H1 (cell line): ENCODE measurements around the gene UVRAG. TPM values are rescaled to one million over a fixed set of nuclear protein-coding genes. Genes with fewer than 3 reads are reported as not detected.
A peak's percentile ranks its signal among the peaks of the same experiment; 100 is the strongest.

ENCODE experiments used
- CTCF ChIA-PET: fragments of 300-600 bp; sonication (Branson Sonifier 250); formaldehyde crosslinking; loops from one replicate; lab custom pipeline; 2021; ENCODE audit not compliant: partially characterized antibody; lab: Charles Lee
- POLR2A ChIA-PET: fragments of 300-600 bp; sonication (Branson Sonifier 250); formaldehyde crosslinking; loops from one replicate; lab custom pipeline; 2021; ENCODE audit warnings: inconsistent platforms; ENCODE audit not compliant: partially characterized antibody; lab: Charles Lee
- DNase-seq, 2 experiments: peaks; one replicate each; pipeline versions ENCODE4 v3.0.0 to v3.0.0-alpha.2; 2010 to 2022; ENCODE audit warnings: low spot score in 2 of 2, low read depth in 1 of 2, mixed read lengths in 1 of 2
- FAIRE-seq: peaks from 2 replicates; lab custom pipeline; 2011; peaks lifted over from hg19 to GRCh38; lab: Jason Lieb, UNC
- H2AFZ ChIP-seq: 2 replicates; pipeline ENCODE4 v1.8.1; 2012; ENCODE audit warnings: low read length, inconsistent platforms
- H2AK5ac ChIP-seq: 2 replicates; pipeline ENCODE4 v1.6.1; 2013; ENCODE audit warnings: low read depth, low read length
- H2BK120ac ChIP-seq: replicated peaks from 2 replicates; pipeline ENCODE3; 2013; ENCODE audit warnings: low read depth, low read length, inconsistent platforms
- H2BK12ac ChIP-seq: 2 replicates; pipeline ENCODE4 v1.6.1; 2013; ENCODE audit warnings: low read depth, low read length
- H2BK15ac ChIP-seq: 2 replicates; pipeline ENCODE4 v1.6.1; 2013; ENCODE audit warnings: low read length
- H2BK20ac ChIP-seq: 2 replicates; pipeline ENCODE4 v1.6.1; 2013; ENCODE audit warnings: low read length
- H2BK5ac ChIP-seq: 2 replicates; pipeline ENCODE4 v1.6.1; 2013; ENCODE audit warnings: low read depth, low read length
- H3K14ac ChIP-seq: 2 replicates; pipeline ENCODE4 v1.6.1; 2013; ENCODE audit warnings: inconsistent platforms; ENCODE audit not compliant: insufficient read length
- H3K18ac ChIP-seq: 2 replicates; pipeline ENCODE4 v1.6.1; 2013; ENCODE audit warnings: low read length; ENCODE audit errors: extremely low read depth
- H3K23ac ChIP-seq: 2 replicates; pipeline ENCODE4 v1.6.1; 2013; ENCODE audit warnings: inconsistent platforms; ENCODE audit not compliant: insufficient read length
- H3K23me2 ChIP-seq: 2 replicates; pipeline ENCODE4 v1.6.1; 2013; ENCODE audit warnings: low read depth, low read length
- H3K27ac ChIP-seq: 2 replicates; pipeline ENCODE4 v1.6.1; 2011; ENCODE audit warnings: low read depth, low read length, inconsistent platforms
- H3K27me3 ChIP-seq, 4 experiments: replicated peaks in 1 of 4; 1 replicate in 1 of 4; 2 replicates in 3 of 4; pipeline versions ENCODE4 v1.6.1 to v1.8.1; 2011 to 2013; ENCODE audit warnings: low read length in 3 of 4, mild to moderate bottlenecking in 3 of 4, inconsistent platforms in 2 of 4, mixed read lengths in 2 of 4, moderate library complexity in 1 of 4; ENCODE audit not compliant: control insufficient read depth in 3 of 4, insufficient read depth in 3 of 4; ENCODE audit errors: extremely low read depth in 1 of 4
- H3K36me3 ChIP-seq, 4 experiments: 2 replicates each; pipeline versions ENCODE4 v1.6.1 to v1.8.1; 2011 to 2013; ENCODE audit warnings: mild to moderate bottlenecking in 4 of 4, low read length in 3 of 4, moderate library complexity in 2 of 4, control low read depth in 1 of 4, inconsistent platforms in 1 of 4; ENCODE audit not compliant: insufficient read depth in 4 of 4, control insufficient read depth in 2 of 4
- H3K4ac ChIP-seq: replicated peaks from 2 replicates; pipeline ENCODE3; 2013; ENCODE audit warnings: low read length, low read depth, mixed read lengths, inconsistent platforms; ENCODE audit not compliant: insufficient read length
- H3K4me1 ChIP-seq, 4 experiments: replicated peaks in 1 of 4; 1 replicate in 1 of 4; 2 replicates in 3 of 4; pipeline versions ENCODE4 v1.6.1 to v1.8.1; 2011 to 2013; ENCODE audit warnings: low read length in 3 of 4, inconsistent platforms in 2 of 4, mixed read lengths in 1 of 4; ENCODE audit not compliant: insufficient read depth in 4 of 4, control insufficient read depth in 3 of 4
- H3K4me2 ChIP-seq, 2 experiments: 2 replicates each; pipeline versions ENCODE4 v1.6.1 to v1.8.1; 2011 to 2013; ENCODE audit warnings: low read depth in 2 of 2, low read length in 2 of 2, control low read depth in 1 of 2, inconsistent platforms in 1 of 2, mild to moderate bottlenecking in 1 of 2; ENCODE audit not compliant: insufficient read depth in 1 of 2
- H3K4me3 ChIP-seq, 4 experiments: fragments of 200-600, 300-600 bp in 1 of 4; sonication (generic), shearing (Covaris generic), sonication (Bioruptor Twin) in 1 of 4; 2 replicates each; pipeline versions ENCODE4 v1.5.1 to v1.8.1; 2011 to 2016; ENCODE audit warnings: low read length in 4 of 4, low read depth in 3 of 4, control low read depth in 2 of 4, inconsistent platforms in 2 of 4, mild to moderate bottlenecking in 2 of 4, mixed read lengths in 1 of 4, moderate library complexity in 1 of 4; ENCODE audit not compliant: insufficient read depth in 2 of 4; ENCODE audit errors: extremely low read depth in 1 of 4
- H3K56ac ChIP-seq: replicated peaks from 2 replicates; pipeline ENCODE3; 2013; ENCODE audit warnings: low read depth, mild to moderate bottlenecking, mixed read lengths, low read length, inconsistent platforms; ENCODE audit not compliant: insufficient read length
- H3K79me1 ChIP-seq: 2 replicates; pipeline ENCODE4 v1.6.1; 2013; ENCODE audit warnings: low read depth, low read length, control low read depth
- H3K79me2 ChIP-seq, 2 experiments: 2 replicates each; pipeline versions ENCODE4 v1.6.1 to v1.8.1; 2012 to 2013; ENCODE audit warnings: low read length in 2 of 2, mild to moderate bottlenecking in 2 of 2, inconsistent platforms in 1 of 2; ENCODE audit not compliant: insufficient read depth in 2 of 2, control insufficient read depth in 1 of 2
- H3K9ac ChIP-seq, 4 experiments: replicated peaks in 1 of 4; 1 replicate in 1 of 4; 2 replicates in 3 of 4; pipeline versions ENCODE4 v1.6.1 to v1.8.1; 2011 to 2013; ENCODE audit warnings: low read depth in 3 of 4, low read length in 3 of 4, control low read depth in 2 of 4, mild to moderate bottlenecking in 2 of 4, moderate library complexity in 2 of 4, inconsistent platforms in 1 of 4; ENCODE audit errors: extremely low read depth in 1 of 4
- H3K9me3 ChIP-seq, 2 experiments: 2 replicates each; pipeline versions ENCODE4 v1.6.1 to v1.8.1; 2012 to 2013; ENCODE audit warnings: mild to moderate bottlenecking in 2 of 2, moderate library complexity in 2 of 2, control low read depth in 1 of 2, inconsistent platforms in 1 of 2, low read depth in 1 of 2, low read length in 1 of 2, mixed read lengths in 1 of 2; ENCODE audit not compliant: insufficient read depth in 2 of 2
- H4K20me1 ChIP-seq, 2 experiments: replicated peaks in 1 of 2; 2 replicates each; pipeline versions ENCODE3 to v1.8.1; 2011 to 2013; ENCODE audit warnings: inconsistent platforms in 2 of 2, low read length in 2 of 2, mild to moderate bottlenecking in 1 of 2; ENCODE audit not compliant: insufficient read depth in 2 of 2, control insufficient read depth in 1 of 2
- H4K5ac ChIP-seq: 2 replicates; pipeline ENCODE4 v1.6.1; 2013; ENCODE audit warnings: low read length, low read depth, mixed read lengths, inconsistent platforms; ENCODE audit not compliant: insufficient read length
- H4K8ac ChIP-seq: 2 replicates; pipeline ENCODE4 v1.8.0; 2013; ENCODE audit warnings: mild to moderate bottlenecking, moderate library complexity, low read length, inconsistent platforms; ENCODE audit not compliant: insufficient read depth; ENCODE audit errors: extremely low read depth
- H4K91ac ChIP-seq: replicated peaks from 2 replicates; pipeline ENCODE3; 2013; ENCODE audit warnings: low read length, mixed read lengths, inconsistent platforms; ENCODE audit not compliant: insufficient read length
- ATF3 ChIP-seq: IDR thresholded peaks from 2 replicates; pipeline ENCODE4 v1.6.1; 2011; ENCODE audit warnings: low read depth, mild to moderate bottlenecking, low read length; ENCODE audit not compliant: insufficient read depth
- BACH1 ChIP-seq: IDR thresholded peaks from 2 replicates; pipeline ENCODE4 v1.6.1; 2012; ENCODE audit warnings: low read length, improper control_type of control experiment
- EGR1 ChIP-seq: IDR thresholded peaks from 2 replicates; pipeline ENCODE4 v1.6.1; 2011; ENCODE audit warnings: low read depth, low read length, borderline replicate concordance
- HDAC2 ChIP-seq, 2 experiments: fragments of 300-600 bp in 1 of 2; sonication (generic) in 1 of 2; IDR thresholded peaks; 2 replicates each; pipeline ENCODE4 v1.6.1; 2011 to 2012; ENCODE audit warnings: low read depth in 2 of 2, low read length in 2 of 2, mild to moderate bottlenecking in 2 of 2, moderate library complexity in 2 of 2, borderline replicate concordance in 1 of 2, inconsistent platforms in 1 of 2
- POLR2AphosphoS5 ChIP-seq: IDR thresholded peaks from 2 replicates; pipeline ENCODE4 v1.6.1; 2011; ENCODE audit warnings: low read depth, low read length
- RAD21 ChIP-seq, 2 experiments: IDR thresholded peaks in 1 of 2; conservative IDR thresholded peaks in 1 of 2; 2 replicates each; pipeline ENCODE4 v1.6.1; 2011; ENCODE audit warnings: low read depth in 2 of 2, low read length in 2 of 2, improper control_type of control experiment in 1 of 2, inconsistent platforms in 1 of 2, mild to moderate bottlenecking in 1 of 2, moderate library complexity in 1 of 2
- ZNF274 ChIP-seq: IDR thresholded peaks from 2 replicates; pipeline ENCODE4 v1.7.0; 2012; ENCODE audit warnings: low read length, borderline replicate concordance; ENCODE audit errors: extremely low read depth
- WGBS, 2 experiments: shearing (Covaris generic) in 1 of 2; methylation state at CpG; one replicate each; pipeline versions ENCODE4 v1.1.6 to v1.1.7; 2013 to 2015; ENCODE audit warnings: low lambda C conversion rate in 2 of 2, mixed read lengths in 2 of 2, inconsistent platforms in 1 of 2, low coverage in 1 of 2, missing lambda C conversion rate in 1 of 2; ENCODE audit not compliant: insufficient replicate concordance in 2 of 2, insufficient coverage in 1 of 2, insufficient read length in 1 of 2; ENCODE audit errors: extremely low coverage in 1 of 2, missing lambda C conversion rate in 1 of 2; 5-methylcytosine and 5-hydroxymethylcytosine counted together
- polyA plus RNA-seq, 7 experiments: library from polyadenylated mRNA; depleted of rRNA in 3 of 7; stranded (reverse) in 5 of 7; unstranded in 2 of 7; fragments of >200 nt in 5 of 7; fragments of 200-250 nt in 2 of 7; gene quantifications; 1 replicate in 5 of 7; 2 replicates in 1 of 7; 4 replicates in 1 of 7; pipeline versions ENCODE4 v1.2.1 to v1.2.3, GENCODE V29; 2011 to 2013; ENCODE audit warnings: missing spikeins in 2 of 7, mixed read lengths in 2 of 7
- total RNA-seq: library from RNA; stranded (reverse); fragmentation: NEBNext Ultra II Directional; extraction: Animal tissue kit (Norgen Biotek cat#: 25700); gene quantifications from 2 replicates; pipeline ENCODE4 v1.2.1, GENCODE V29; 2021
- TF ChIP-seq, protein P1 (sequence below), 3 experiments: IDR thresholded peaks; 1 replicate in 2 of 3; 2 replicates in 1 of 3; pipeline versions ENCODE4 v1.5.1 to v1.6.1; 2011; ENCODE audit warnings: low read length in 3 of 3, mild to moderate bottlenecking in 3 of 3, inconsistent platforms in 2 of 3, low read depth in 1 of 3, moderate library complexity in 1 of 3; ENCODE audit not compliant: insufficient read depth in 1 of 3; ENCODE audit errors: control extremely low read depth in 1 of 3

The UVRAG gene
- total and polyA plus RNA-seq, 2 of the 8 experiments (the other 6 are each of a cell fraction or from before 2014, with no cell fraction given) = 5.5 to 14.7 TPM

GRCh38 chr11:75775056-75775455 lies 40.0 kb upstream of the UVRAG start:
- H2AK5ac ChIP-seq = no peak overlapping the region
- H4K8ac ChIP-seq = no peak overlapping the region
- H3K27ac ChIP-seq = no peak overlapping the region
- no peak for FAIRE-seq
- H3K4me2 ChIP-seq = no peak overlapping the region; a peak in 2 of 4 replicates
- peaks cover 0 to 8% (median 5%) of the 10 kb centered on the region in 4 experiments; a peak in 5 of 7 replicates for H3K4me1 ChIP-seq
- no peak overlapping the region for H2AFZ ChIP-seq
- H2BK12ac ChIP-seq = no peak overlapping the region
- H2BK120ac ChIP-seq = no peak overlapping the region
- no peaks in the 10 kb centered on the region for H4K20me1 ChIP-seq
- WGBS, 2 experiments = 67% methylated on average over 3 of the region's 3 CpGs; no CpG with 5 or more reads in 1 of the 2 experiments
- DNase-seq = no peak
- no peak overlapping the region for H4K91ac ChIP-seq
- 0 out of 2 replicates have a peak overlapping the region, but pooled peaks have one; percentile 31 for H2BK15ac ChIP-seq
- H3K56ac ChIP-seq = no peak overlapping the region
- no peaks in the 10 kb centered on the region for H3K36me3 ChIP-seq
- H3K14ac ChIP-seq = no peak overlapping the region
- no peak overlapping the region for H4K5ac ChIP-seq
- H3K9me3 ChIP-seq = no peaks in the 10 kb centered on the region
- TF ChIP-seq EGR1 (no peak), ATF3 (no peak), ZNF274 (no peak), BACH1 (no peak), RAD21 (IDR thresholded peaks at IDR 0.05 in 1 of 2, conservative IDR thresholded peaks at IDR 0.05 in 1 of 2; ENCODE audit: low read depth in 2 of 2, low read length in 2 of 2) (peak; percentile 34 to 54; a peak in 3 of 4 replicates), HDAC2 (IDR thresholded peaks at IDR 0.05; ENCODE audit: borderline replicate concordance in 1 of 2, low read depth in 2 of 2, low read length in 2 of 2) (peak in 1 of 2 experiments; percentile 42; a peak in 1 of 4 replicates), POLR2AphosphoS5 (no peak)
- TF ChIP-seq, protein P1, sequence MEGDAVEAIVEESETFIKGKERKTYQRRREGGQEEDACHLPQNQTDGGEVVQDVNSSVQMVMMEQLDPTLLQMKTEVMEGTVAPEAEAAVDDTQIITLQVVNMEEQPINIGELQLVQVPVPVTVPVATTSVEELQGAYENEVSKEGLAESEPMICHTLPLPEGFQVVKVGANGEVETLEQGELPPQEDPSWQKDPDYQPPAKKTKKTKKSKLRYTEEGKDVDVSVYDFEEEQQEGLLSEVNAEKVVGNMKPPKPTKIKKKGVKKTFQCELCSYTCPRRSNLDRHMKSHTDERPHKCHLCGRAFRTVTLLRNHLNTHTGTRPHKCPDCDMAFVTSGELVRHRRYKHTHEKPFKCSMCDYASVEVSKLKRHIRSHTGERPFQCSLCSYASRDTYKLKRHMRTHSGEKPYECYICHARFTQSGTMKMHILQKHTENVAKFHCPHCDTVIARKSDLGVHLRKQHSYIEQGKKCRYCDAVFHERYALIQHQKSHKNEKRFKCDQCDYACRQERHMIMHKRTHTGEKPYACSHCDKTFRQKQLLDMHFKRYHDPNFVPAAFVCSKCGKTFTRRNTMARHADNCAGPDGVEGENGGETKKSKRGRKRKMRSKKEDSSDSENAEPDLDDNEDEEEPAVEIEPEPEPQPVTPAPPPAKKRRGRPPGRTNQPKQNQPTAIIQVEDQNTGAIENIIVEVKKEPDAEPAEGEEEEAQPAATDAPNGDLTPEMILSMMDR (IDR thresholded peaks at IDR 0.05; ENCODE audit: control extremely low read depth in 1 of 3, insufficient read depth in 1 of 3, low read depth in 1 of 3, low read length in 3 of 3) = peak; percentile 48 to 55 (median 50)
- no peak overlapping the region for H3K18ac ChIP-seq
- H3K23ac ChIP-seq = no peak overlapping the region
- peaks cover 0 to 12% (median 7%) of the 10 kb centered on the region in 4 experiments; a peak in 5 of 7 replicates for H3K27me3 ChIP-seq
- H3K79me1 ChIP-seq = no peaks in the 10 kb centered on the region
- H3K4me3 ChIP-seq = no peak overlapping the region
- no peaks in the 10 kb centered on the region for H3K23me2 ChIP-seq
- H3K79me2 ChIP-seq = no peaks in the 10 kb centered on the region
- ChIA-PET POLR2A (interaction anchor here (0.7 to 1.5 kb wide), 3 partner anchors 10 to 202 kb away, joined by 3 read pairs; no protein-coding TSS in a partner anchor), CTCF (interaction anchor here (0.7 to 3.1 kb wide), 8 partner anchors 13 to 536 kb away, joined by 3 to 10 read pairs (median 6); no protein-coding TSS in a partner anchor)
- no peak overlapping the region for H2BK5ac ChIP-seq
- no peak overlapping the region for H3K4ac ChIP-seq
- no peak overlapping the region for H3K9ac ChIP-seq
- H2BK20ac ChIP-seq = no peak overlapping the region
